NCI-H345 (cell line): ENCODE measurements around the gene TBC1D1.
"Not testable (repeated sequence)": the region's sequence is repeated elsewhere in the genome, so short reads cannot be mapped to it uniquely, and the experiment has no call there.

Experiments used
- DNase-seq: peaks from one replicate; lab custom pipeline; 2025; lab: John Stamatoyannopoulos, UW

Gene TBC1D1

GRCh38 chr4:37889849-37890800, 759 bp upstream of the TBC1D1 start:
- DNase-seq: no peak

DNA sequence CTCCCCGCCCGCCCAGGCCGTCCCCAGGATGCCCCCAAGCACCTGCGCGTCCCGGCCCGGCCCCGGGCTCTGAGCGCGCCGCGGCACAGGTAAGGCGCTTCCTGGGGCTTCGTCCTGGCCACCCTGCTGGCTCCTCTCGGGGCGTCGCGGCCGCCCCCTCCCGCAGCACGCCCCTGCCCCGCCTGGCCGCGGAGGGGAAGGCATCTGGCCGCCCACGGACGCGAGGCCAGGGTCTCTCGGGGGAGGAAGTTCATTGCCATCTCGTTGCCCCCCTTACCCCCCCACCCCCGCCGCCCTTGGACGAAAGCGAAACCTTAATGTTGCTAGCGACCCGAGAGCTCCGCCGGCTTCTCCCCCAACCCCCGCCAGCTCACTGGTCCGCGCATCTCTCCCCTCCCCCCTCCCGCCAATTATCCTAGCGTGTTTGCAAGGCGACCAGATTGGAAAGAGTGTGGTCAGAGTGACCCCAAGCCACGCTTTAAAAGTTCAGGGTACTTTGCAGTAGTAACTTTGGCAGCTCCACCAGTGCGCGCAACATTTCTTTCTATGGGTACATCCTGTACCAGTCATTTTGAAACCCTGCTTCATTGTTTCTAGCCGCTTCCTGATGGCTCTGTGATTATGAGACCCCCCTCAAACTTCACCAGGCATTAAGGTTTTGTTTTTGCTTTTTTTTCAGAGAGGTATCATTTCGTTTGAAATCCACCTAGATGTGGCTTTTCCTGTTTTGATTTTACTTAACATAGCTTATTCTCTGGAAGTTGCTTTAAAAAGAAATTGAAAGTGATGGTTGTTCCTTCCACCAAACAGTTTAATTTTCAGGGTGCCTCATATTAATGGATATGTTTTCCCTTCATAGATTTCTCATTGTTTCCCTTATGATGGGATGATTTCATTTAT, 626 bp downstream of the TBC1D1 start:
- no peak for DNase-seq

GRCh38 chr4:37892641-37893040, 1.8 kb downstream of the TBC1D1 start:
- no peak for DNase-seq

GRCh38 chr4:37893164-37893563, 2.3 kb downstream of the TBC1D1 start:
- DNase-seq: no peak

GRCh38 chr4:37895271-37895670, 4.4 kb downstream of the TBC1D1 start:
- no peak for DNase-seq

DNA sequence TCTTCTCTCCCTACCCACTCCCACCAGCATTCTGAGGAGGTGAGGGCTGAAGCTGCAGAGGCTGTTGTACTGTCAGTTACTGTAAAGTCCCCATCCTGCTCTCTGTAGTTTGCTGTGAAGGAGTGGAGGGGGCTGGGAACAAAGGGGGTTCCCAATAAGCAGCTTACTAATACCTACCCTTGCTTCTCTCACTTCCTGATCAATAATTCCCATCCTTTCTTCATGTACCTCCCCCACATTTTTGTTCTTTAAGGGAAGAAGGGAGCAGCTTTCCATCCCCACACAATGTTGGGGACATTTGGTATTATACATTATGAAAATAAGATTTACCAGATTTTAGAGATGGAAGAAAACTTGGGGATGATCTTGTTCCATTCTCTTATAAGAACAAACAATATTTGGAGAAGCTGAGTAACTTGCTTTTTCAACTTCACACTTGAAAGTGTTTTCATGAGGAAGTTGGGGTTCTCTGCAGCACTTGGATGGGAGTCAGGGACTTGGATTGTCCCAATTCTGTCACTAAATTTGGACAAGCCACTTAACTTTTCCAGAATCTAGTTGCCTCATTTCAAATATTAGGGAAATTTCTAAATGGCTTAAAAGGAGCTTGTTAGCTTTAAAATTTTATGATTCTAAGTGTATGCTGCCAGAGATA, 5.4 kb downstream of the TBC1D1 start:
- DNase-seq: no peak

DNA sequence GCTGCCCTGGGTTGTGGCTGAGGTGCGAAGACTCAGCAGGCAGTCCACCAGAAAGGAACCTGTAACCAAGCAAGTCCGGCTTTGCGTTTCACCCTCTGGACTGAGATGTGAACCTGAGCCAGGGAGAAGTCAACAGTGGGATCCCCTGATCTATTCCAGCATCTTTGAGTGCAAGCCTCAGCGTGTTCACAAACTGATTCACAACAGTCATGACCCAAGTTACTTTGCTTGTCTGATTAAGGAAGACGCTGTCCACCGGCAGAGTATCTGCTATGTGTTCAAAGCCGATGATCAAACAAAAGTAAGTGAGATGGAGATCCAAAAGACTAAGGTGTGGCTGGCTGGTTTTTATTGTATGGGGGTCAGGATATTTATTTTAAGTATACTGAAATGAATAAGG, 11.3 kb downstream of the TBC1D1 start:
- no peak for DNase-seq

DNA sequence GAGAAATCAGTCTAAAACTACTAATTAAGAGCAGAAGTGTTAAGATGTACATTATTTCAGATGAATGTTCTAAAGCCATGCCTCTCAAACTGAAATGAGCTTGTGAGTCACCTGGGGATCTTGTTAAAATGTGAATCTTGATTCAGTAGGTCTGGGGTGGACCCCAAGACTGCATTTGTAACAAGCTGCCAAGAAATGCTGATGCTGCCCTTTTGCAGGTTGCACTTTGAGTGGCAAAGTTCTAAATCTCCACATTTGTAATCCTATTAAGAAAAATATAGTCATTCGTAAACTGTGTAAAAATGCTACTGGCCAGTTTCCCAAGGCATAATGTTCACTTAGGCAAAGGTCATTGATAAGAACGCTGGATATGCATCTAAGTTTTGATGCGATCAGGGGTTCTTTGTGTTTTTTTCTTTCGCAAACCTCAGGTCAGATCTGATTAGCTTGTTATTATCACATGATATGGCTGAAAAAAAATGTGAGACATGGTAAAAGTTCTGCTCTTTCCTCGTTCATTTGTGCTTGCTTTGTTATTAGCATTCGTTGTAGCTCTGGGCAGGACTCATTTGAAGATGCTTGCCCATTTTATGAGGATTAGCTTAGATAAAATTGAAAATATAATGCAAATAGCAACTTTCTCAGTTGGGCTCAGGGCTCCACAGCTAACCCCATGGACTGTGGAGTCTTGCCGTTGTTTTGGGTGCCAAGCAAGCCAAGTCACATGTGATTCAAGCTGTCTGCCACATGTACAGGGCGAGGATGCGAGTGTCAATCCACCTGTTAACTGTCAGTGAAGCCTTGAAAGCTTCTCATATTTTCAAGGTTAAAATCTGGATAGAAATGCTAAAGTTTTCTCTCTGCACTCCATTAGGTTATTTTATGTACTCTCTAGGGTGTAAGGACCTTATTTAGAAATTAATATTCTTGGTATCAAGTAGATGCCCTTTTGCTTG, 12.1 kb downstream of the TBC1D1 start:
- DNase-seq: no peak

- no peak for DNase-seq
Observed at GRCh38 chr4:37903901-37904300, 13.0 kb downstream of the TBC1D1 start.

GRCh38 chr4:37904824-37905223, 13.9 kb downstream of the TBC1D1 start:
- DNase-seq: no peak

- no peak for DNase-seq
Observed at GRCh38 chr4:37905533-37906169, 14.8 kb downstream of the TBC1D1 start.

- DNase-seq: no peak
Observed at GRCh38 chr4:37908488-37909331, 17.8 kb downstream of the TBC1D1 start.

DNA sequence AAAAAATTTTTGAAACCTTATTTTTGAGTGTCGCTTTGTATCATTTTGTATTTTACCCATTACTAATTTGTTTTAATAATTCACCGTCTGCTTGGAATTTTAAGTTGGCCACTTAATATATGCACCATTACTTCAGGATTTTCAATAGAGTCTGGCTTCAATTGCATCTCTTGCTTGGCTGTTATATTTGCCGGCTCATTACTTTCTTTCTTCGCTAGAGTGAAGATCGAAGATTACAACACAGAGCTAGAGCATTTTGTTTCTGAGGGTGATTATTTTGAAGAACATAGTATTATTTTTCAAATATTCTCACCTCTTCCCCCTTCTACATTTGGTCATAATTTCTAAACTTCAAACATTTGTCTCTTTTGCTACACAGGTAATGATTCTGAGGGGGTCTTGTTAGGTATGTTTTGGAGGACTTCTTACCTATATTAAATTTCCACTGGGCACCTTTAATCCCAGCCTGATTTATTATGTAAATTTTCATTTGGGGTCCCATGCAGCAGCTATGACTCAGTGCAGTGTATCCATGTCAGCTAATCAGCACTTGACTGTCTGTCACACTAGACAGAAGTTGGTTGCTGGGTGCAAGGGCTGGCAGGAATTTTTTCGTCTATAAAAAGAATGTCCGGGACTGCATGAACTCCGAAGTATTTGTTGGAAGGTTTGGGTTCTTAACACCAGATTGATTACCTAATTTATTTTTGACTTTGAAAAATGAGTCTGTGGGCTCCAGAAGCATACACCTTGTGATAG, 18.6 kb downstream of the TBC1D1 start:
- DNase-seq: no peak

DNA sequence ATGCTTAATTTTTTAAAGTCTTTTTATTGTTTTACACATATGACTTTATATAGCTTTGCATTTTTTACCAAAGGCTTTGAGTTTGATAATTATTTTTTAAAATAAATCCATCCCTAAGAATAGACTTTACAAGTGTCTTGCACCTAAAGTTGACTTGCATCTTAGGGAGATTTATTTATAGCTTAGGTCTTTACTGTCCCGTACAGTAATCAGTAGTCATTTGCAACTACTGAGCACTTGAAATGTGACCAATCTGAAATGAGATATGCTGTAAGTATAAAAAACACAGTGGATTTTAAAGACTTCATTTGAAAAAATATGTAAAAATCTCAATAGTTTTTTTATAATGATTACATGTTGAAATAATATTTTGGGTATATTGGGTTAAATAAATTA, 19.2 kb downstream of the TBC1D1 start:
- no peak for DNase-seq

- DNase-seq: no peak
Observed at GRCh38 chr4:37914539-37914938, 23.7 kb downstream of the TBC1D1 start.

GRCh38 chr4:37917388-37917787, 26.5 kb downstream of the TBC1D1 start:
- DNase-seq: no peak

- no peak for DNase-seq
Observed at GRCh38 chr4:37918653-37919052, 27.8 kb downstream of the TBC1D1 start.

GRCh38 chr4:37922328-37922727, 31.4 kb downstream of the TBC1D1 start:
- DNase-seq: no peak

DNA sequence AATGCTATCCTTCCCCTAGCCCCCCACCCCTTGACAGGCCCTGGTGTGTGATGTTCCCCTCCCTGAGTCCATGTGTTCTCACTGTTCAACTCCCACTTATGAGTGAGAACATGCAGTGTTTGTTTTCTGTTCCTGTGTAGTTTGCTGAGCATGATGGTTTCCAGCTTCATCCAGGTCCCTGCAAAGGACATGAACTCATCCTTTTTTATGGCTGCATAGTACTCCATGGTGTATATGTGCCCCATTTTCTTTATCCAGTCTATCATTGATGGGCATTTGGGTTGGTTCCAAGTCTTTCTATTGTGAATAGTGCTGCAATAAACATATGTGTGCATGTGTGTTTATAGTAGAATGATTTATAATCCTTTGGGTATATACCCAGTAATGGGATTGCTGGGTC, 32.2 kb downstream of the TBC1D1 start:
- not testable (repeated sequence) for DNase-seq
